Choroid plexus epithelial cell (primary cell): Measurements from ENCODE around the gene H1-8.
"Not testable (repeated sequence)": the region's sequence is repeated elsewhere in the genome, so short reads cannot be mapped to it uniquely, and the experiment has no call there.

ENCODE experiments used
- DNase-seq: peaks from one replicate; pipeline ENCODE4 v3.0.0-alpha.2; 2010; ENCODE audit warnings: low read depth
- H3K4me3 ChIP-seq: 2 replicates; pipeline ENCODE4 v1.5.1; 2011; ENCODE audit warnings: low read depth, mild to moderate bottlenecking, control low read depth, low read length, moderate library complexity
- CTCF ChIP-seq: conservative IDR thresholded peaks from 2 replicates; pipeline ENCODE4 v1.5.1; 2011; ENCODE audit warnings: low read depth, mild to moderate bottlenecking, control low read depth, inconsistent platforms, low read length, moderate library complexity

Gene H1-8

GRCh38 chr3:129536804-129537203, 6.2 kb upstream of the H1-8 start:
- no peak for TF ChIP-seq CTCF
- H3K4me3 ChIP-seq = no peak overlapping the region
- DNase-seq = no peak

- no peak for DNase-seq
- no peak overlapping the region for H3K4me3 ChIP-seq
- no peak for TF ChIP-seq CTCF
Observed at GRCh38 chr3:129539206-129539605, 3.8 kb upstream of the H1-8 start.

- no peak for TF ChIP-seq CTCF
- no peak for DNase-seq
- H3K4me3 ChIP-seq = no peak overlapping the region
Observed at GRCh38 chr3:129540776-129541516, 2.0 kb upstream of the H1-8 start.

GRCh38 chr3:129542747-129543146, 228 bp upstream of the H1-8 start:
- no peak for DNase-seq
- no peak for TF ChIP-seq CTCF
- no peak overlapping the region for H3K4me3 ChIP-seq

GRCh38 chr3:129543999-129544398, 1.0 kb downstream of the H1-8 start:
- no peak for TF ChIP-seq CTCF
- no peak for DNase-seq
- no peak overlapping the region for H3K4me3 ChIP-seq

- not testable (repeated sequence) for DNase-seq, H3K4me3 ChIP-seq
Observed at GRCh38 chr3:129545951-129546350, 3.0 kb downstream of the H1-8 start.

GRCh38 chr3:129547241-129547640, 4.3 kb downstream of the H1-8 start:
- H3K4me3 ChIP-seq = no peak overlapping the region

More at GRCh38 chr3:129547241-129547640, 4.3 kb downstream of the H1-8 start:
- no peak for DNase-seq
- no peak for TF ChIP-seq CTCF
